A549 treated with dexamethasone at 1 μM for 4 hours (cell line): ENCODE results near the gene GTSE1. TPM values are rescaled to one million over a fixed set of nuclear protein-coding genes. Genes with fewer than 3 reads are reported as not detected.

ENCODE experiments used
- total RNA-seq: library from RNA; stranded (reverse); fragments of 200-300 nt; extraction: Qiagen RNA extraction; gene quantifications from 5 replicates; pipeline ENCODE4 v1.2.3, GENCODE V29; 2022

Gene GTSE1, protein sequence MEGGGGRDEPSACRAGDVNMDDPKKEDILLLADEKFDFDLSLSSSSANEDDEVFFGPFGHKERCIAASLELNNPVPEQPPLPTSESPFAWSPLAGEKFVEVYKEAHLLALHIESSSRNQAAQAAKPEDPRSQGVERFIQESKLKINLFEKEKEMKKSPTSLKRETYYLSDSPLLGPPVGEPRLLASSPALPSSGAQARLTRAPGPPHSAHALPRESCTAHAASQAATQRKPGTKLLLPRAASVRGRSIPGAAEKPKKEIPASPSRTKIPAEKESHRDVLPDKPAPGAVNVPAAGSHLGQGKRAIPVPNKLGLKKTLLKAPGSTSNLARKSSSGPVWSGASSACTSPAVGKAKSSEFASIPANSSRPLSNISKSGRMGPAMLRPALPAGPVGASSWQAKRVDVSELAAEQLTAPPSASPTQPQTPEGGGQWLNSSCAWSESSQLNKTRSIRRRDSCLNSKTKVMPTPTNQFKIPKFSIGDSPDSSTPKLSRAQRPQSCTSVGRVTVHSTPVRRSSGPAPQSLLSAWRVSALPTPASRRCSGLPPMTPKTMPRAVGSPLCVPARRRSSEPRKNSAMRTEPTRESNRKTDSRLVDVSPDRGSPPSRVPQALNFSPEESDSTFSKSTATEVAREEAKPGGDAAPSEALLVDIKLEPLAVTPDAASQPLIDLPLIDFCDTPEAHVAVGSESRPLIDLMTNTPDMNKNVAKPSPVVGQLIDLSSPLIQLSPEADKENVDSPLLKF
- 22.7 to 34.7 TPM (median 33.6 TPM) in 5 replicates for total RNA-seq

DNA sequence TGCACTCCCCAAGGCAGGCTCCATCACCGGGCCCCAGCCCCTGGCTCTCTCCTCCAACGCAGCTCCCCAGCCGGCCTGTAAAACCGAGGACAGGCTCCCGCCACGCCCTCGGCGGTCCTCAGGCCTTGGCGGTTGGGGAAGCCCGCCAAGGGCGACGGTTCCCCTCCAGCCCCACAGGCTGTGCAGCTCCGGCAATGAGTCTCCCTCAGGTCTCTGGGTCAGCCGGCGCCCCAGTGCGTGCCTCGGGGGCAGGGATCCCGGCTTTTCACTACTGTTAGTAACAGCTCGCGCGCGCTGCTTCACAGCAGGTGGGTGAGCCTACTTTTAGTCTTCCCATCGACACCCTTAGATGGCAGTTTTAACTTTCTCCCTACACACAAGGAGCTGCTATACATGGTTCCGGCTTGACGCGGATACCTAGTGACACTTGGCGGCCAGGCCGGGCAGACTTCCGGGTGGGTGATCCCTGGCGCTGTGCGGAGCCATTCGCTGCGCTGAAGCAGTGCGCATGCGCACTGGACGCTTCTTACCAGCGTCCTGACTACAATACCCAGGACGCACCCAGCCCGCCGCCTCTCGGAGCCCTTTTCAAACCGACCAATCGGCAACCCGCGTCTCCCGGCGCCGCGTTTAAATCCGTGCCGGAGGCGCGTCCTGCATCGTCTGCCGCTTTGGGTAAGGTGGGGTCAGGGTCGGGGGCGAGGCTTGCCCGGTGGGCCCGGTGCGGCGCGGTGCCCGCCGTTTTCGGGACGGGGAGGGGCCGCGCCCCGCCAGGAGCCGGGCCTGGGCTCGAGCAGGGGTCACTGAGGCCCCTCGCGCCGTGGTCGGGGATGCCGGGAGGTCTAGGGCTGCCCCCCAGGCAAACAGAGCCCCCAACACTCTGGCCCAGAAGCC lies at the start of gene GTSE1:
TSS of gene GTSE1 (plus strand) at position 614 of the 894 bp plus-strand sequence. CDS start 531 bp downstream, outside the sequence.

GRCh38 chr22:46250035-46250782 lies 46.5 kb upstream of the GTSE1 start, which contains the start of gene CDPF1:
Gene CDPF1 (minus strand): TSS chr22:46250293. CDS start chr22:46248284, 2,009 bp downstream.

GRCh38 chr22:46263216-46263590 lies 33.5 kb upstream of the GTSE1 start, which contains the start of gene PKDREJ:
Gene PKDREJ (minus strand): TSS chr22:46263343. CDS start chr22:46263322, 21 bp downstream.

DNA sequence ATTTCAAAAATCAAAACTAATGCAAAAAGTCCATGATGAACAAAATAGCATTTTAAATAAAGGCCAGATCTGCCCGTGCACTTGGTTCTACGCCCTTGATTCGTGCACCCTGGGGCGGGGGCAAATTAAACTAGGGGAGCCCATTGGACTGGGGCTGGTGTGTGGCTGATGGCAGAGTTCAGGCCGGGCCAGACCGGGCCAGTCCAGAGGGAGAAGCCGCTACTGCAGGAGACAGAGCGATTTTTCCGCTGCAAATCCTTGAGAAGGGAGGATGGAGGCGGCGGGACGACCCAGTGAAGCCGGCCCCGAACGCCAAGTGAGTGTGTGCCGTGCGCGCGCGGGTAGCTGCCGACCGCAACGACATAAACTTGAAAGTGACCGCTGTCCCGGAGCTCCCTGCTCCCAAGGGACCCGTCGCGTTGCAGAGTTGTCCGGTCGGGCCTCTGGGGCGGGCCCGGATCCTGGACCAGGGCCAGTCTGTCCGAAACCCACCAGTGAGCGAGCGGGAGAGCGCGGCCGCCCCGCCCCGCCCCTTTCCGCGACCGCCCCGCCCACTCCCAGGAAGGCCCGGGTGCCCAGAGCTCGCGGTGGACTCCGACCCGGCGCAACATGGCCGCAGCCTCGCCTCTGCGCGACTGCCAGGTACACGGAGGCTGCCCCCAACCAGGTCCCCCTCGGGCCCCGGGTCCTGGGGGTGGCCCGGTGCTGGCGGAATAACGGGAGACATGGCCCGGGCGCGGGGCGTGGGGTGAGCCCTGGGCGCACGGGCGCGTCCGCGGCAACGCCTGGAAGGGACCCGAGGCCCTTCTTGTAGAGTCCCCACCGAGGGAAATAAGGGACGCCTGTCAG lies 29.0 kb upstream of the GTSE1 start, which contains the start of gene TTC38:
TSS of gene TTC38 (plus strand) at position 578 of the 849 bp plus-strand sequence. CDS start at position 610, 32 bp downstream.

GRCh38 chr22:46335201-46336118 lies 38.8 kb downstream of the GTSE1 start, which contains the start of gene TRMU:
Gene TRMU (plus strand): TSS chr22:46335714. CDS start chr22:46335765, 51 bp downstream.

Other genes with a start within 250 kb of the GTSE1 start
- gene PPARA, start 146.3 kb upstream of the GTSE1 start, total RNA-seq: 1.3 to 2.5 TPM (median 1.5 TPM) in 5 replicates
- 7.5 to 10.1 TPM (median 8.6 TPM) in 5 replicates for gene CDPF1, start 46.6 kb upstream of the GTSE1 start, total RNA-seq
- gene PKDREJ, start 33.5 kb upstream of the GTSE1 start, total RNA-seq: not detected in 5 replicates
- gene TTC38, start 28.9 kb upstream of the GTSE1 start, total RNA-seq: 10.3 to 13.8 TPM (median 12.5 TPM) in 5 replicates
- 30.2 to 40.1 TPM (median 35.0 TPM) in 5 replicates for gene TRMU, start 38.8 kb downstream of the GTSE1 start, total RNA-seq
- 23.5 to 37.7 TPM (median 35.7 TPM) in 5 replicates for gene CELSR1, start 240.8 kb downstream of the GTSE1 start, total RNA-seq